ENCODE results near the gene WFIKKN2. TPM values are rescaled to one million over a fixed set of nuclear protein-coding genes. Genes with fewer than 3 reads are reported as not detected.

The WFIKKN2 gene
- polyA plus RNA-seq, 1 of the 3 experiments (the other 2 are of a cell fraction): not detected

GRCh38 chr17:50818921-50819657, 16.3 kb upstream of the WFIKKN2 start:
- TF ChIP-seq NRF1 (IDR thresholded peaks at IDR 0.05; ENCODE audit: low read depth, low read length): no peak
- no peak for TF ChIP-seq SIN3A (IDR thresholded peaks at IDR 0.05; ENCODE audit: borderline replicate concordance, low read depth, low read length)
- TF ChIP-seq USF1 (IDR thresholded peaks at IDR 0.05; ENCODE audit: borderline replicate concordance, low read depth): no peak
- TF ChIP-seq POLR2AphosphoS5 (IDR thresholded peaks at IDR 0.05; ENCODE audit: low read depth, low read length): no peak
- no peak for TF ChIP-seq TCF12 (IDR thresholded peaks at IDR 0.05)
- no peak overlapping the region for H3K4me3 ChIP-seq (ENCODE audit: low read depth in 2 of 2, low read length in 1 of 2)
- H3K9me2 ChIP-seq: no peaks in the 10 kb centered on the region
- H3K36me3 ChIP-seq (replicated peaks in 1 of 2; ENCODE audit: control insufficient read depth in 1 of 2, insufficient read depth in 2 of 2, low read length in 1 of 2): no peaks in the 10 kb centered on the region
- no peak overlapping the region for H2AFZ ChIP-seq (ENCODE audit: low read depth)
- 60% methylated on average over 6 of the region's 6 CpGs for WGBS (ENCODE audit: low lambda C conversion rate)
- no peak for DNase-seq
- H3K9me3 ChIP-seq: no peaks in the 10 kb centered on the region
- H3K4me1 ChIP-seq (ENCODE audit: control insufficient read depth in 1 of 2, insufficient read depth in 2 of 2, low read depth in 1 of 2, low read length in 1 of 2): no peaks in the 10 kb centered on the region; a peak in 1 of 4 replicates
- ChIA-PET POLR2A (interaction anchor here (1.5 kb wide), 1 partner anchor 47 kb away, joined by 3 read pairs; the partner anchor contains the start of gene TOB1), CTCF (interaction anchor here (0.6 to 8.3 kb wide), 8 partner anchors 9 to 334 kb away, joined by 3 to 71 read pairs (median 35); partner anchors contain the start of genes NME1 and WFIKKN2)
- no peaks in the 10 kb centered on the region for H3K79me2 ChIP-seq (ENCODE audit: insufficient read depth)
- no peaks in the 10 kb centered on the region for H4K20me1 ChIP-seq (ENCODE audit: insufficient read depth)
- no peak overlapping the region for H3K4me2 ChIP-seq
- peaks cover 4% of the 10 kb centered on the region; the same call in 1 of the 2 replicates for H3K27me3 ChIP-seq (ENCODE audit: insufficient read depth)
- no peak overlapping the region for H3K9ac ChIP-seq
- no peaks in the 10 kb centered on the region for H3F3A ChIP-seq (replicated peaks; ENCODE audit: insufficient read depth)
- H3K27ac ChIP-seq (ENCODE audit: low read depth in 2 of 2, low read length in 1 of 2): no peak overlapping the region

- ChIA-PET CTCF (interaction anchor here (2.7 kb wide), 1 partner anchor 18 kb away, joined by 7 read pairs; no protein-coding TSS in a partner anchor), POLR2A (no interaction called here)
- H3K36me3 ChIP-seq (replicated peaks in 1 of 2; ENCODE audit: control insufficient read depth in 1 of 2, insufficient read depth in 2 of 2, low read length in 1 of 2): no peaks in the 10 kb centered on the region
- H3F3A ChIP-seq (replicated peaks; ENCODE audit: insufficient read depth): no peaks in the 10 kb centered on the region
- TF ChIP-seq MXI1 (IDR thresholded peaks at IDR 0.05; ENCODE audit: low read depth, low read length) (no peak), EP300 (IDR thresholded peaks at IDR 0.05; ENCODE audit: borderline replicate concordance in 1 of 2, low read depth in 1 of 2, low read length in 1 of 2) (no peak), RXRA (IDR thresholded peaks at IDR 0.05; ENCODE audit: borderline replicate concordance, low read depth) (no peak), TAF1 (IDR thresholded peaks at IDR 0.05; ENCODE audit: borderline replicate concordance, low read depth, low read length) (no peak), RFX5 (IDR thresholded peaks at IDR 0.05; ENCODE audit: low read length) (no peak), IRF3 (IDR thresholded peaks at IDR 0.05; ENCODE audit: low read depth, low read length) (no peak), FOXJ3 (CRISPR knock-in tag; IDR thresholded peaks at IDR 0.05) (no peak), EZH2phosphoT487 (IDR thresholded peaks at IDR 0.05; ENCODE audit: borderline replicate concordance, low read depth) (no peak), FOXM1 (IDR thresholded peaks at IDR 0.05; ENCODE audit: low read depth) (no peak), RCOR1 (IDR thresholded peaks at IDR 0.05; ENCODE audit: low read length) (no peak), RAD21 (IDR thresholded peaks at IDR 0.05; ENCODE audit: low read length) (no peak)
- no peak overlapping the region for H3K4me2 ChIP-seq
- H3K4me3 ChIP-seq (ENCODE audit: low read depth in 2 of 2, low read length in 1 of 2): no peak overlapping the region
- no peaks in the 10 kb centered on the region for H3K9me2 ChIP-seq
- H3K9me3 ChIP-seq: no peaks in the 10 kb centered on the region
- H3K27ac ChIP-seq (ENCODE audit: low read depth in 2 of 2, low read length in 1 of 2): no peak overlapping the region
- no peaks in the 10 kb centered on the region for H4K20me1 ChIP-seq (ENCODE audit: insufficient read depth)
- no peaks in the 10 kb centered on the region for H3K27me3 ChIP-seq (ENCODE audit: insufficient read depth)
- no peak overlapping the region for H3K9ac ChIP-seq
- no peaks in the 10 kb centered on the region for H3K79me2 ChIP-seq (ENCODE audit: insufficient read depth)
- DNase-seq: no peak
- no peaks in the 10 kb centered on the region; a peak in 1 of 4 replicates for H3K4me1 ChIP-seq (ENCODE audit: control insufficient read depth in 1 of 2, insufficient read depth in 2 of 2, low read depth in 1 of 2, low read length in 1 of 2)
- H2AFZ ChIP-seq (ENCODE audit: low read depth): no peak overlapping the region
- 66% methylated on average over 9 of the region's 10 CpGs for WGBS (ENCODE audit: low lambda C conversion rate)
Observed at GRCh38 chr17:50820651-50821050, 14.7 kb upstream of the WFIKKN2 start.
